ENCODE data around the gene EGFL7. TPM values are rescaled to one million over a fixed set of nuclear protein-coding genes. Genes with fewer than 3 reads are reported as not detected.

Gene EGFL7
- total and polyA plus RNA-seq, 12 donors, result 1.9 to 452 (median 79.5) TPM

DNA sequence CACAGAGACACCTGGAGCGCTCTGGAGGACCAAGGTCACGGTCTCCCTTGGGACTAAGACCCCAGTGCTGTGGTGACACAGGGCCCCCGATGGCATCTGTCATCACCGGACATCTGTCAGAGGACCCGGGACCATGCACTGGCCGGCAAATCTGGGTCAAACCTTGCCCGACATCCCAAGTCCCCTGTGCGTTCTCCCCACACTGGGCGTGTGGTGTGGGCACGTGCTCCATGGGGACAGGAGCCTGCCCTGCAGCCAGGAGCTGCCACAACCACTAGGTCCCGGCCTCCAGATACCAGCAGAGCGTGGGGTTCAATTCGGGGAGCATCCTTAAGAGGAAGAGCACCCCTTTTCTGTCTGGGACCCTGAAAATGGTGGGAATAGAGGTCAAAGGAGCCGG lies 21.0 kb downstream of the EGFL7 start:
- Histone ChIP-seq H3K4me3 (no peak overlapping the region), H3K4me1 (replicated peaks in 1 of 2) (peaks cover 17 to 24% of the 10 kb centered on the region in 2 donors), H3K9me3 (replicated peaks in 1 of 3) (no peaks in the 10 kb centered on the region), H3K27ac (no peak overlapping the region), H3K27me3 (no peaks in the 10 kb centered on the region), H3K36me3 (replicated peaks in 1 of 2) (no peaks in the 10 kb centered on the region)
- TF ChIP-seq, protein P1, sequence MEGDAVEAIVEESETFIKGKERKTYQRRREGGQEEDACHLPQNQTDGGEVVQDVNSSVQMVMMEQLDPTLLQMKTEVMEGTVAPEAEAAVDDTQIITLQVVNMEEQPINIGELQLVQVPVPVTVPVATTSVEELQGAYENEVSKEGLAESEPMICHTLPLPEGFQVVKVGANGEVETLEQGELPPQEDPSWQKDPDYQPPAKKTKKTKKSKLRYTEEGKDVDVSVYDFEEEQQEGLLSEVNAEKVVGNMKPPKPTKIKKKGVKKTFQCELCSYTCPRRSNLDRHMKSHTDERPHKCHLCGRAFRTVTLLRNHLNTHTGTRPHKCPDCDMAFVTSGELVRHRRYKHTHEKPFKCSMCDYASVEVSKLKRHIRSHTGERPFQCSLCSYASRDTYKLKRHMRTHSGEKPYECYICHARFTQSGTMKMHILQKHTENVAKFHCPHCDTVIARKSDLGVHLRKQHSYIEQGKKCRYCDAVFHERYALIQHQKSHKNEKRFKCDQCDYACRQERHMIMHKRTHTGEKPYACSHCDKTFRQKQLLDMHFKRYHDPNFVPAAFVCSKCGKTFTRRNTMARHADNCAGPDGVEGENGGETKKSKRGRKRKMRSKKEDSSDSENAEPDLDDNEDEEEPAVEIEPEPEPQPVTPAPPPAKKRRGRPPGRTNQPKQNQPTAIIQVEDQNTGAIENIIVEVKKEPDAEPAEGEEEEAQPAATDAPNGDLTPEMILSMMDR (IDR thresholded peaks at IDR 0.05), result no peak
- no peak for DNase-seq
- 91 to 94% (median 94%) methylated on average over 14 of the region's 14 CpGs; no CpG with 5 or more reads in 1 of the 4 donors for WGBS, 4 donors
- intact Hi-C loops (cut with DNase I), result no loop called here

DNA sequence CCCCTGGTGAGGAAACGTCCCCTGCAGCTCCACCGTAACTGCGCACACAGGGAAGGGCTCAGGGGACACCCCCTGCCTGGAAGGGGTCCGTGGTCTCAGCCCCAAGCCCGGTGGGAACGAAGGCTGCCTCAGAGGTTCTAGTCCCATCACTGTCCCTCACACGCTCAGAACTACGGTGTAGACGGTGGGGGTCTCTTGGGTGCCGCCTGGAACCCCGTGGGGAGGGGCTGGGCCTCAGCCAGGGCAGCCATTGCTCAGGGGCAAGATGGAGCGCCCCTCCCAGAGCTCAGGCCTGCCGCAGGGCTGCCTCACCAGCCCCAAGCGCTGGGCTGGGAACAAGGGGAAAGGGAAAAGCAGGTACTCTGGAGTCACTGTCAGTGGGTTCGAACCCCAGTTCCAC lies 21.6 kb downstream of the EGFL7 start:
- 82 to 91% (median 87%) methylated on average over 13 to 15 of the region's 15 CpGs for WGBS, 4 donors
- intact Hi-C loops (cut with DNase I), result no loop called here
- Histone ChIP-seq H3K4me3 (no peak overlapping the region), H3K36me3 (replicated peaks in 1 of 2) (no peaks in the 10 kb centered on the region), H3K27ac (no peak overlapping the region), H3K27me3 (no peaks in the 10 kb centered on the region), H3K4me1 (replicated peaks in 1 of 2) (peaks cover 17 to 20% of the 10 kb centered on the region in 2 donors), H3K9me3 (replicated peaks in 1 of 3) (no peaks in the 10 kb centered on the region)
- no peak for DNase-seq
- no peak for TF ChIP-seq POLR2A (IDR thresholded peaks at IDR 0.05)
- TF ChIP-seq, protein P1 (IDR thresholded peaks at IDR 0.05), result no peak

DNA sequence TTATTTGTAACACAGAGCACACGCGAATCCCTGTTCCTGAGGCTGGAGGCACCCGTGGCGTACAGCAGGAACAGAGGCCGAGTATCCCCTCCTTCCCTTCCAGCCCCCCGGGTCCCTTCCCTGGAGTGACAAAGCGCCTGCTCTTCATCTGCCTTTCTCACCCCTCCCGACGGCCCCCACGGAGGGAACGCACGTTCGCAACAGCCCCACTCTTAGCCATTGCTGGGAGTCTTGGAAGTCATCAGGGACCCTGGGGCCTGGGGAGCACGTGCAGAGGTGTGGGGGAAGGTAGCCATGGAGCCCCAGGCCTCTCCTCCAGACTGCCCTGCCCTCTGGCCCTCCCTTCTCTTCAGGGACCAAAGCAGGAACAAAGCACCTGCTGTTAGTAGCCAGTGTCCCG lies 22.1 kb downstream of the EGFL7 start:
- Histone ChIP-seq H3K36me3 (replicated peaks in 1 of 2) (no peaks in the 10 kb centered on the region), H3K27ac (no peak overlapping the region), H3K27me3 (no peaks in the 10 kb centered on the region), H3K9me3 (replicated peaks in 1 of 3) (no peaks in the 10 kb centered on the region), H3K4me1 (replicated peaks in 1 of 2) (peaks cover 17% of the 10 kb centered on the region in 2 donors), H3K4me3 (no peak overlapping the region)
- DNase-seq, result no peak
- TF ChIP-seq POLR2A (IDR thresholded peaks at IDR 0.05), result no peak
- TF ChIP-seq, protein P1 (IDR thresholded peaks at IDR 0.05), result no peak
- 88 to 92% (median 91%) methylated on average over 10 to 15 of the region's 15 CpGs for WGBS, 4 donors
- intact Hi-C loops (cut with DNase I), result no loop called here

DNA sequence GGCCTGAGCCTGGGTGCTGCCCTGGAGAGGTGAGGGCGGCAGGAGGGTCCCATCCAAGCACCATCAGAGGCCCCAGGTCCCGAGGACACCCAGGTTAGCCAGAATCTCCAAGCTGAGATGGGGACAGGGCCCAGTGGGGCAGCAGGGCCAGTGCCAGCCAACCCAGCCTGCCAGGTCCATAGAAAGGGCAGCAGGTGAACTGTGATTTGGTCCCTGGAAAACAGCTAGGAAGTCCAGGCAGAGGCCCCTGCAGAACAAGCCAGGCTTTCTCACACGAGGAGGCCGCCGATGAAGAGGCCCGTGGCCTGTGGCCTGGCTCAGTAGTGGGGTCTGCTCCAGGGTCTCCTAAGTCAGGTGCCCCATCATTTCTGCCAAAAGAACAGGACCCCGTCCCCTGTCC lies 22.5 kb downstream of the EGFL7 start:
- Histone ChIP-seq H3K9me3 (replicated peaks in 1 of 3) (no peaks in the 10 kb centered on the region), H3K27me3 (no peaks in the 10 kb centered on the region), H3K27ac (no peak overlapping the region), H3K4me1 (replicated peaks in 1 of 2) (peaks cover 13 to 17% of the 10 kb centered on the region in 2 donors), H3K4me3 (no peak overlapping the region), H3K36me3 (replicated peaks in 1 of 2) (no peaks in the 10 kb centered on the region)
- 90 to 100% (median 95%) methylated on average over 2 to 7 of the region's 7 CpGs; no CpG with 5 or more reads in 1 of the 4 donors for WGBS, 4 donors
- no peak for TF ChIP-seq POLR2A (IDR thresholded peaks at IDR 0.05)
- TF ChIP-seq, protein P1 (IDR thresholded peaks at IDR 0.05), result no peak
- intact Hi-C loops (cut with DNase I), result no loop called here
- DNase-seq, result no peak

Measured in adrenal gland (tissue), 12 donors.